HG03565 (cell line): Measurements from ENCODE around the gene WDR53.
"Not testable (repeated sequence)": the region's sequence is repeated elsewhere in the genome, so short reads cannot be mapped to it uniquely, and the experiment has no call there.

Source experiments
- ATAC-seq: cut with Tn5 transposase; IDR thresholded peaks from one replicate; pipeline ENCODE4 v1.9.1; 2021; ENCODE audit warnings: mild to moderate bottlenecking, moderate library complexity; ENCODE audit not compliant: unreplicated experiment

The WDR53 gene

DNA sequence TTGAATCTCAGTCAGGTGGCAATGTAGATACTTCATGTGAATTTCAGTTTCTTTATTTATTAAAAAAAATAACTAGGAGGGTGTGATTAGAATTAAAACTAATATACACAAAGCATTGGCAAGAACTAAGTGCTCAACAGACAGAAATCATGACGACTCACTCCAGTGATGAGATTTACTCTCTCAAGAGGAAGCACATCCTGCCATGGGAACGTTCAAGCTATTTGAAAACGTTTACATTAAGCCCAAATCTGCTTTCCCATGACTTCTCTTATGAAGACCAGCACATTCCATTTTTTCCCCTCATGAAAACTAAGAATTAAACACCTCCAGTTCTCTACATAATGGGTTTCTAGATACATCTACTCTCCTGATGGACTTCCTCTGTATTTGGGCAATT, 8.5 kb downstream of the WDR53 start:
- ATAC-seq: no peak

DNA sequence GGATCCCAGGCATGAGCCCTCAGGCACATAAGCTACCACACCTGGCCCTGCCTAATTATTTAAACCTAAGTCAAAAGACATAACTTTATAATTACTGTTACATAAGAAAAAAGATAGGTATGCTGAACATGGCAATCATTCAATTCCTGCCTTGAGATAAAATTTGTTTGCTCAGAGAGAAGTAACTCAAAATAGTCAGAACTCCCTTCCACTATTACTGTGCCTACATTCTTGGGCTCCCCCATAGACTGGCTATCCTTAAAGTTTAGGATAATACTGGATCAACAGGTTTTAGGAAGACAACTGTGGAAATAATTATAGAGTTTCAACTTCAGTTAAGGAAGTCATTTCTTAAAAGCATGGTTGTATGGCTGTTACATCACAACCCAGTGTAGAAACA, 9.9 kb downstream of the WDR53 start:
- no peak for ATAC-seq

DNA sequence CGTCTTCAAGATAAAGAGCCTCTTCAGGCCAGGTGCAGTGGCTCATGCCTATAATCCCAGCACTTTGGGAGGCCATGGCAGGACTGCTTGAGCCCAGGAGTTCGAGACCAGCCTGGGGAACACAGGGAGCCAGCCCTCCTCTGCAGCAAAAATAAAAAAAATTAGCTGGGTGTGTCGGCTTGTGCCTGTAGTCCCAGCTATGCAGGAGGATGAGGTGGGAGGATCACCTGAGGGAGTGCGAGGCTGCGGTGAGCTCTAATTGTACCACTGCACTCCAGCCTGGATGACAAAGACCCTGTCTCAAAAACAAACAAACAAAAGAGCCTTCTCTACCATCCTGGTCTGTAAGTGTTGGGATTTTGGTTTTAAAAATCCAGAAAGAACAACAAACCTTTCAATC, 11.1 kb downstream of the WDR53 start:
- ATAC-seq: no peak

GRCh38 chr3:196555295-196555694, 13.1 kb downstream of the WDR53 start:
- no peak for ATAC-seq

DNA sequence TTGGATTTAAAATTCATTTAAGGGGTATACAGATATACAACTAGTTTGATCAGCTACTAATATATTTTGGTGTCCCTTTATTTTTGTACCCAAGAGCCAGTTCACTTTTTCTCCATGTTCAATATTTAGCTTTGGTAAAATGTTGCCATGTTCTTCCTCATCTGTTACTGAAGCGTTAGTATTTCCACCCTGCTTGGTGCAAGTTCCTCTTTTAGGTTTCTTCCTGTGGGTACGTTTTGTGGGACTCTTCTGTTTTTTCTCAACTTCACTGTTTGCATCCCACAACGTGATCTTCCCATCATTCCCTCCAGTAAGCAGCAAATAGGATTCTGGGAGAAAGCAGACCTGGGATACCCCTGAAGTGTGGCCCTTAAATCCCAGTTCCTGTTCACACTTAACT, 14.1 kb downstream of the WDR53 start:
- no peak for ATAC-seq

DNA sequence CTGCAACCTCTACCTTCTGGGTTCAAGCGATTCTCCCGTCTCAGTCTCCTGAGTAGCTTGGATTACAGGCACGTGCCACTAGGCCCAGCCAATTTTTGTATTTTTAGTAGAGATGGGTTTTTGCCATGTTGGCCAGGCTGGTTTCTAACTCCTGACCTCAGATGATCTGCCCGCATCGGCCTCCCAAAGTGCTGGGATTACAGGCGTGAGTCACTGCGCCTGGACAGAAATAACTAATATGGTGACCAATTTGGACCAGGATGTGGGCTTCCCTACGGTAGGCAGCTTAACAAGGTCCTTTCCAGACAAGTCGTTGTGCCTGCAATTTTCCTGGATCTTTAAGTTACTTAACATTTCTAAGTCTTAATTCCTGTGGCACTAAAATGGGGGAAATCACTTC, 14.8 kb downstream of the WDR53 start:
- ATAC-seq: no peak

DNA sequence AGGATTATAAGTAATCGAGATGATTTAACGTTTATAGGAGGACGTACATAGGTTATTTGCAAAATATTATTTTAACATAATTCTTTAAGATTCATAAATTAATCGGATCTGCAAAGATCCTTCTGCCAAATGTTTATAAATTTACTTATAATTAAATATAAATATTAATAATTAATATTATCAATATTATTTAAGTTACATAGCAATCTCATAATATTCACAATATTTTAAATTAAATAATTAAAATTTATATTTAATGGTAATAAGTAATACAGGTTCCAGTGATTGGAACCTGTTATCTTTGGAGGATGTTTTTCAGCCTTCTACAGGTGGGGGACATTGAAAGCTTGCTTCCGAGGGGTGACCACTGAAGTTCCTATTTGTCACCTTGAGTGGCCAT, 16.1 kb downstream of the WDR53 start:
- no peak for ATAC-seq

DNA sequence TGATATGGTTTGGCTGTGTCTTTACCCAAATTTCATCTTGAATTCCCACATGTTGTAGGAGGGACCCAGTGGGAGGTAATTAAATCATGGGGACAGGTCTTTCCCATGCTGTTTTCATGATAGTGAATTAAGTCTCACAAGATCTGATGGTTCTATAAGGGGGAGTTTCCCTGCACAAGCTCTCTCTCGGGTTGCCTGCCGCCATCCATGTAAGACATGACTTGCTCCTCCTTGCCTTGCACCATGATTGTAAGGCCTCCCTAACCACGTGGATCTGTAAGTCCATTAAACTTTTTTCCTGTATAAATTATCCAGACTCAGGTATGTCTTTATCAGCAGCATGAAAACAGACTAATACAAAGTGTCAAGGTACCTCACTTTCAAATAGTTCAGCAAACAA, 18.2 kb downstream of the WDR53 start:
- not testable (repeated sequence) for ATAC-seq

DNA sequence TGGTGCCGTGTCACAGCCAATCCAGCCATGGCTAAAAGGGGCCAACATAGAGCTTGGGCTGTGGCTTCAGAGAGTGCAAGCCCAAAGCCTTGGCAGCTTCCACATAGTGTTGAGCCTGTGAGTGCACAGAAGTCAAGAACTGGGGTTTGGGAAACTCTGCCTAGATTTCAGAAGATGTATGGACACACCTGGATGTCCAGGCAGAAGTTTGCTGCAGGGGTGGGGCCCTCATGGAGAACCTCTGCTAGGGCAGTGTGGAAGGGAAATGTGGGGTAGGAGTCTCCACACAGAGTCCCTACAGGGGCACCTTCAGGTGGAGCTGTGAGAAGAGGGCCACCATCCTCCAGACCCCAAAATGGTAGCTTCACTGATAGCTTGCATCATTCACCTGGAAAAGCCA, 19.0 kb downstream of the WDR53 start:
- ATAC-seq: not testable (repeated sequence)

DNA sequence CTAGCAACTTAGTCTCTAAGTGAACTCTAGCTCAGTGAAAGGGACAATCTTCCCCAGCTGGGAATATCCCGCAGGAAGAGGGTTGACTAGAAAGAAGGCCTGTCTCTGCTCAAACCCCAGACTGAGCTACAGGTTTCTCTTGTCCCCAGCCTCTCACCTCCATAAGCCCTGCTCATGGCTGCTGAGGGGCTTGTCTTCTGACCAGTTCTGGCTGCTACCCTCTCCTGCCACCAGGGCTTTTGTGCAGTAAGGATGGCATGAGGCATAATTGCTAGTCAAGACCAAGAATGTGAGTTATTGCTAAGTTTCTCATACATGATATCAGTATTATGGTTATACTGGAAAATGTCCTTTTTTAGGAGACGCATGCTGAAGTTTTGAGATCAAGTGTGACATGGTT, 21.3 kb downstream of the WDR53 start:
- no peak for ATAC-seq

DNA sequence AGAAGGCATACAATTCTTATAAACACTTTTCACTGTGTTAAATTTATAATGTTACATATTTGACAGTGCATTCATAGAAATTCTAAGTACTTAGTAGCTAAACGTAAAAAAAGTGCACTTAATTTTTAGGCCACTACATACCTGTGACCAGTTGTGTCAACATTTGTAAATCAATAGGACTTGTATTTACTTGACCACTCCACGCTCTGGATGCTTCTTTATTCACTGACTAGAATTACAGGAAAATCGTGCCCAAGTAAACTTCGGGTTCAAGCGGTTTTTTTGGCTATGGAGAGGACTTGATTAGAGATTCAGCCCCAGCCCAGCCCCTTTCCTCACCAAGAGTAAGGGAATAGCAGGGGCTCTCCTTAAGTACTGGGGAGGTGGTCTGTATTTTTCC, 21.8 kb downstream of the WDR53 start:
- ATAC-seq: no peak

DNA sequence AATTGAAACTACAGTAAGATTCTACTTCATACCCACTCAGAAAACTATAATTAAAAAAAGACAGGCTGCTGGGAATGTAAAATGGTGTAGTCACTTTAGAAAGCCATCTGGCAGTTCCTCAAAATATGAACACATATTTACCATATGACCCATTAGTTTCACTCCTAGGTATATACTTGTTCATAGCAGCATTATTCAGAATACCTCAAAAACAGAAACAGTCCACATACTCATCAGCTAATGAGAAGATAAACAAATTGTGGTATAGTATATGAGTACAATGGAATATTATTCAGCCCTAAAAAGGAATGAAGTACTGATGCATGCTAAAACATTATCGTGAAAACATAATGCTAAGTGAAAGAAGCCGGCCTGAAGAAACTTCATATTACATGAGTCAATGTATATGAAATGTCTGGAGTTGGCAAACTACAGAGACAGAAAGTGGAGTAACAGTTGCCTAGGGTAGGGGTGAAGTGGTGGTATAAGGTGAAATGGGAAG, 23.8 kb downstream of the WDR53 start:
- ATAC-seq: no peak

DNA sequence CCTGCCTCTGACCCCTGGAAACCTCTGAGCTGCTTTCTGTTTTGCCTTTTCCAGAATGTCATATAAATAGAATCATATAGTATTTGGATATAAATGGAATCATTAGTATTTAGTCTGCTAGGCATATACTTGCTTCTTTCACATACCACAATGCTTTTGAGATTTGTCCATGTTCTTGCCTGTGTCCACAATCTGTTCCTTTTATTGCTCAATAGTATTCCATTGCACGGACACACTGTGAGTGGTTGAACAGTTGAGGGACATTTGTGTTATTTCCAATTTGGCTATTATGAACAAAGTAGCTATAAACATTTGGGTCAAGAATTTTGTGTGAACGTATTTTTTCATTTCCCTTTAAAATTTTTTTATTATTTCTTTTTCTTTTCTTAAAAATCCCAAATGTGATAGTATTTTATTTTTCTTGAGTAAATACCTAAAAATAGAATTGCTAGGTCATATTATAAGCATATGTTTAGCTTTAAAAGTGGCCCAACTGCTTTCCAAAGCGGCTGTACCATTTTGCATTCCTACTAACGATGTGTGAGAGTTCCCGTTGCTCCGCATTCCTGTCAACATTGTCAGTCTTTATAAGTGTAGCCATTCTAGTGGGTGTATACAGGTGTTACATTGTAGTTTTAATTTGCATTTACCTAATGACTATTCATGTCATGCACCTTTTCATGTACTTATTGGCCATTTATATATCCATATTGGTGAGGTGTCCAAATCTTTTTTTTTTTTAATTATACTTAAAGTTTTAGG, 26.5 kb downstream of the WDR53 start:
- no peak for ATAC-seq

- ATAC-seq: no peak
Measured at GRCh38 chr3:196537319-196537984, 30.9 kb downstream of the WDR53 start.

GRCh38 chr3:196533260-196533681, 35.1 kb downstream of the WDR53 start:
- no peak for ATAC-seq

DNA sequence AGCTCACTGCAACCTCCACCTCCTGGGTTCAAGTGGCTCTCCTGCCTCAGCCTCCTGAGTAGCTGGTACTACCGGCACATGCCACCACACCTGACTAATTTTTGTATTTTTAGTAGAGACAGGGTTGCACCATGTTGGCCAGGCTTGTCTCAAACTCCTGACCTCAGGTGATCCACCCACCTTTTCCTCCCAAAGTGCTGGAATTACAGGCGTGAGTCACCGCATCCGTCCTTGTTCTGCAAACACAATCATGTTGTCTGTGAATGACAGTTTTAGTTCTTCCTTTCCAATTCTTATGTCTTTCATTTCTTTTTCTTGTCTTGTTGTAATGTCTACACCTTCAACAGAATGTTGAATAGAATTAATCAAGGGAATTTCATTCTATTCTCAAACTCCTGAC, 36.9 kb downstream of the WDR53 start:
- no peak for ATAC-seq

DNA sequence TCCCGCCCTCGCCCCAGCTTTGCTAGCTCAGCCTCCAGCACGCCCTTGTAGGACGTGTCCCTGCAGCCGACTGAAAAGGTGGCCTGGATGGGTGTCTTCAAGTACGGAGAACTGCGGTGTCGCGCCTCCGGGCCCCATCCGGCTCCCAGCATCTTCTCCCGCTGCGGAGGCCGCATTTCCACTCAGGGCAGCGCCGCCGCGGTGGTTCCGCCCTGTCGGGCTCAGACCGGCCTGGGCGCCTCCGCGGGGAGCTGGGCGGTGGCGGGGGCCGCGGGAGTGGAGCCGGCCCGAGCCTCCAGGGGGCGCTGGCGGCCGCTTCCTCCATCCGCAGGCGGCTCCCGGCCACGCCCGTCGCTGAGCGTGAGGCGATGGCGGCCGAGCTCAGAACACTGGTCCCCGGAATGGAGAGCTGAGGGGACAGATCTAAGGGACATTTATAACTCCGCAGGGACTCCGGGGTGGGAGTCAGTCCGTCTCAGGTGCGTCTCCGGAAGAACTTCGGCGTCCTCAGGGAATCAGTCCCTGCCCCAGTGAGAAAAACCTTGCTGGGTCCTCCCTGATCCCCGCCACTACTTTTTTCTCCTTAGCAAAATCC, 39.6 kb downstream of the WDR53 start:
- ATAC-seq: peak; percentile 62

DNA sequence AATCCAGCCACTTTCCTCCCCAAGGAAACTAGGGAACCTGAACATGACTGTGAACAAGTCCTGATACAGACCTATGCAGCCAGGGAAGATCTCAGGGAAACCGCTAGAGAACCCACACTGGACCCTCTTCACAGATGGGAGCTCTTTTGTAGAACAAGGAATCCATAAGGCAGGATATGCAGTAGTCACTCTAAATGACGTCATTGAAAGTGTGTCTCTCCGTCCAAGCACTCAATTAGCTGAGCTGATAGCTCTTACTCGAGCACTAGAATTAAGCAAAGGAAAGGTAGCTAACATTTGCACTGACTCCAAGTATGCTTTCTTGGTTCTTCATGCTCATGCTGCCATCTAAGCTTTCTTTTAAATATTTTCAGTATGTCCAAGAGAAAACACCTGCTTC, 43.2 kb downstream of the WDR53 start:
- no peak for ATAC-seq

DNA sequence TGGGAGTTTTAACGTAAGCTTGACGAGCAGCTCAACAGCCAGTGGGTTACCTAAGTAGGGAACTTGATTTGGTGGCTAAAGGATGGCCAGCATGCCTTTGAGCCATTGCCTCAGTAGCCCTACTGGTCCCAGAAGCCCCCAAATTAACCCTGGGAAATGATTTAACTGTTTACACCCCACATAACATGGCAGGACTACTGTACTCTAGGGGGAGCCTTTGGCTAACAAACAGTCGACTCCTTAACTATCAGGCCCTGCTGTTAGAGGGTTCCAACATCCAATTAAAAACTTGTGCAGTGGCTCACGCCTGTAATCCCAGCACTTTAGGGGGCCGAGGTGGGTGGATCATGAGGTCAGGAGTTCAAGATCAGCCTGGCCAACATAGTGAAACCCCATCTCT, 43.8 kb downstream of the WDR53 start:
- ATAC-seq: no peak

GRCh38 chr3:196523841-196524240, 44.5 kb downstream of the WDR53 start:
- ATAC-seq: no peak

DNA sequence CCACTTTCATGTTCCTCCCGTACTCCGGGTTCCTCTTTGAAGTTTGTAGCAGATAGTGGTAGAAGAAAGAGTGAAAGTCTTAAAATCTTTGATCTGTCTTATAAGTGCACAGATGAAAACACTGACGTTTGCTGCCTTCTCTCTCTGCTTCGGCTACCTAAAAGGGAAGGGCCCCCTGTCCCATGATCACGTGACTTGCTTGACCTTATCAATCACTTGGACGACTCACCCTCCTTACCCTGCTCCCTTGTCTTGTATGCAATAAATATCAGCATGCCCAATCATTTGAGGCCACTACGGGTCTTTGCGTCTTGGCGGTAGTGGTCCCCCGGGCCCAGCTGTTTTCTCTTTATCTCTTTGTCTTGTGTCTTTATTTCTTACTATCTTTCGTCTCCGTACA, 47.1 kb downstream of the WDR53 start:
- ATAC-seq: not testable (repeated sequence)

- ATAC-seq: no peak
Measured at GRCh38 chr3:196519718-196520082, 48.7 kb downstream of the WDR53 start.
